Adrenal gland (tissue), 12 donors: ENCODE data around the gene NDC1. TPM values are rescaled to one million over a fixed set of nuclear protein-coding genes. Genes with fewer than 3 reads are reported as not detected.

ENCODE experiments used
- DNase-seq, 7 donors: peaks; one replicate each; pipeline ENCODE4 v3.0.0-alpha.2; 2019 to 2020
- H3K27ac ChIP-seq, 5 donors: fragments of 200-600 bp; sonication (generic) in 4 of 5; 1 replicate in 3 of 5; 2 replicates in 2 of 5; pipeline versions ENCODE4 v1.5.1 to v1.8.0; 2016 to 2020; ENCODE audit warnings: mild to moderate bottlenecking in 1 of 5
- H3K27me3 ChIP-seq: fragments of 200-600 bp; 2 replicates; pipeline ENCODE4 v1.8.0; 2021
- H3K36me3 ChIP-seq, 2 donors: fragments of 200-600 bp; replicated peaks in 1 of 2; 1 replicate in 1 of 2; 2 replicates in 1 of 2; pipeline versions ENCODE4 v1.5.1 to v1.8.0; 2018 to 2022
- H3K4me1 ChIP-seq, 2 donors: fragments of 200-600 bp; replicated peaks in 1 of 2; 1 replicate in 1 of 2; 2 replicates in 1 of 2; pipeline versions ENCODE4 v1.5.1 to v1.8.0; 2018 to 2021
- H3K4me3 ChIP-seq, 4 donors: fragments of 200-600 bp; sonication (generic) in 3 of 4; one replicate each; pipeline ENCODE4 v1.5.1; 2016 to 2018
- H3K9me3 ChIP-seq, 3 donors: fragments of 200-600 bp; sonication (generic) in 1 of 3; replicated peaks in 1 of 3; 1 replicate in 2 of 3; 2 replicates in 1 of 3; pipeline versions ENCODE4 v1.5.1 to v1.8.0; 2016 to 2021
- CTCF ChIP-seq, 6 experiments: fragments of 450-650 bp in 4 of 6; fragments of 200-600 bp in 2 of 6; sonication (generic) in 1 of 6; IDR thresholded peaks; 1 replicate in 5 of 6; 2 replicates in 1 of 6; pipeline versions ENCODE4 v1.5.1 to v1.8.0; 2016 to 2021; ENCODE audit warnings: antibody characterized with exemption in 6 of 6, mild to moderate bottlenecking in 2 of 6, moderate library complexity in 1 of 6
- POLR2A ChIP-seq, 2 donors: fragments of 450-650 bp; IDR thresholded peaks; one replicate each; pipeline ENCODE4 v1.6.1; 2017; ENCODE audit warnings: antibody characterized with exemption in 2 of 2, mild to moderate bottlenecking in 2 of 2, moderate library complexity in 1 of 2
- whole genome bisulfite sequencing, 4 donors: extraction: QIAGEN DNeasy Blood & Tissue Kit in 2 of 4; methylation state at CpG; one replicate each; pipeline versions ENCODE4 v1.1.5 to v1.1.7; 2013 to 2017; 5-methylcytosine and 5-hydroxymethylcytosine counted together
- intact Hi-C, 2 donors: fragments of 100-400 bp; cut with DNase I; formaldehyde crosslinking; loops; one replicate each; pipeline versions ENCODE4 v1.14.1 to v1.15.0; 2022 to 2023
- polyA plus RNA-seq, 3 donors: library from polyadenylated mRNA; stranded (reverse); fragments of 200-250 nt in 2 of 3; fragments of 350-450 nt in 1 of 3; fragmentation: Illumina TruSeq in 1 of 3; extraction: RNeasy Lipid Tissue Mini Kit (QIAGEN cat#74804) in 1 of 3; gene quantifications; one replicate each; pipeline ENCODE4 v1.2.3, GENCODE V29; 2013 to 2014
- total RNA-seq, 9 donors: library from RNA; depleted of rRNA in 4 of 9; stranded (reverse); fragments of >200 nt in 4 of 9; fragments of 120-200 nt in 1 of 9; fragmentation: NEBNext Ultra II Directional in 1 of 9; extraction: Animal tissue kit (Norgen Biotek cat#: 25700) in 1 of 9; gene quantifications; one replicate each; pipeline versions ENCODE4 v1.1.0 to v1.2.4, GENCODE V29; 2013 to 2023
- donor health status: healthy with polysubstance abuse.
- donor health status: Bipolar disorder and iron deficiency.
- donor health status: DM: yes; HTN: yes; CAD: no.
- donor health status: DM: no; HTN: no; CAD: no.
- donor health status: DM: no; HTN: no; CAD: no.
- donor health status: DM: yes; HTN: yes; CAD: no.

Gene NDC1
- total and polyA plus RNA-seq, 12 donors, result 2.9 to 21.9 (median 10.4) TPM

- intact Hi-C loops, result loop anchor here in 1 of 2 donors (10.0 kb wide), 1 partner anchor 163 kb away; no protein-coding TSS in a partner anchor
- no peak for TF ChIP-seq CTCF (IDR thresholded peaks at IDR 0.05)
- TF ChIP-seq POLR2A (IDR thresholded peaks at IDR 0.05), result no peak
- Histone ChIP-seq H3K27me3 (no peaks in the 10 kb centered on the region), H3K36me3 (peaks cover 0 to 44% of the 10 kb centered on the region in 2 donors), H3K27ac (no peak overlapping the region), H3K4me1 (no peaks in the 10 kb centered on the region), H3K4me3 (no peak overlapping the region), H3K9me3 (no peaks in the 10 kb centered on the region)
- DNase-seq, result no peak
- 69 to 90% (median 78%) methylated on average over 5 of the region's 5 CpGs for WGBS, 4 donors
These were observed 33.8 kb upstream of the NDC1 start for GRCh38 chr1:53871773-53872484.

GRCh38 chr1:53871221-53871620 lies 33.1 kb upstream of the NDC1 start:
- Histone ChIP-seq H3K27ac (no peak overlapping the region), H3K4me3 (no peak overlapping the region), H3K9me3 (no peaks in the 10 kb centered on the region), H3K27me3 (no peaks in the 10 kb centered on the region), H3K4me1 (no peaks in the 10 kb centered on the region), H3K36me3 (peaks cover 0 to 44% of the 10 kb centered on the region in 2 donors)
- intact Hi-C loops, result loop anchor here in 1 of 2 donors (10.0 kb wide), 1 partner anchor 164 kb away; no protein-coding TSS in a partner anchor
- TF ChIP-seq POLR2A (IDR thresholded peaks at IDR 0.05) (no peak), CTCF (IDR thresholded peaks at IDR 0.05) (no peak)
- DNase-seq, result no peak
- 61 to 87% (median 78%) methylated on average over 4 of the region's 4 CpGs for WGBS, 4 donors

GRCh38 chr1:53869454-53870117 lies 31.5 kb upstream of the NDC1 start:
- intact Hi-C loops, result loop anchor here (10.0 kb wide), 2 partner anchors 165 to 215 kb away; no protein-coding TSS in a partner anchor
- H3K4me1 ChIP-seq, result no peaks in the 10 kb centered on the region
- no peak for DNase-seq
- H3K27me3 ChIP-seq, result no peaks in the 10 kb centered on the region
- 85 to 91% (median 90%) methylated on average over 11 of the region's 11 CpGs for WGBS, 4 donors
- peaks cover 0 to 41% of the 10 kb centered on the region in 2 donors for H3K36me3 ChIP-seq
- H3K9me3 ChIP-seq, result no peaks in the 10 kb centered on the region
- H3K27ac ChIP-seq, result no peak overlapping the region
- no peak overlapping the region for H3K4me3 ChIP-seq
- no peak for TF ChIP-seq POLR2A (IDR thresholded peaks at IDR 0.05)
- no peak for TF ChIP-seq CTCF (IDR thresholded peaks at IDR 0.05)

DNA sequence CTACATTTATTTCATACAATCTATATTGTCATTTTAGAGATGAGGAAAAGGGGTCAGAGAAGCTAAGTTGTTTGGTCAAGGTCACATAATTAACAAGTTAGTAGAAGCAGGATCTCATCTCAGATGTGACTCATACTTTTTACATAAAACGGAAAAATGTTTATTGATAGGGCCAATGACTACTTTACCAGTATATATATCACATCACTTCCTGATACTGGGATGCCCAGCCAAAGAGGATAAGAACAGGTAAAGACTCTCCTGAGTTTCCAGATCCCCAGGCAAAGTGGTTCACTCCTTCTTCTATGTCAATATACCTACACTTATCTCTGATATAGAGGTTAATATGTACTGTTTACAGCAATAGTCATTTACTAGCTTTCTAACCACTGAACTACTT lies 30.5 kb upstream of the NDC1 start:
- 53 to 86% (median 68%) methylated on average over 1 of the region's 1 CpG for WGBS, 4 donors
- Histone ChIP-seq H3K4me3 (no peak overlapping the region), H3K36me3 (peaks cover 0 to 41% of the 10 kb centered on the region in 2 donors), H3K4me1 (no peaks in the 10 kb centered on the region), H3K27ac (no peak overlapping the region), H3K27me3 (no peaks in the 10 kb centered on the region), H3K9me3 (no peaks in the 10 kb centered on the region)
- TF ChIP-seq CTCF (IDR thresholded peaks at IDR 0.05) (no peak), POLR2A (IDR thresholded peaks at IDR 0.05) (no peak)
- DNase-seq, result no peak
- intact Hi-C loops, result loop anchor here in 1 of 2 donors (10.0 kb wide), 1 partner anchor 216 kb away; no protein-coding TSS in a partner anchor
